K562 (cell line): ENCODE measurements around the gene DNAJC18. TPM values are rescaled to one million over a fixed set of nuclear protein-coding genes. Genes with fewer than 3 reads are reported as not detected.

Source experiments
- ATAC-seq: fragments of 200-7000 bp; cut with Tn5 transposase; 3 replicates; pipeline ENCODE4 v1.9.1; 2020; ENCODE audit warnings: moderate library complexity
- BruUV-seq: library from RNA; stranded (reverse); fragments of 400-500 nt; replicated peaks from 2 replicates; lab custom pipeline; 2021; lab: Mats Ljungman, UMichigan
- CTCF ChIA-PET: fragments of 300-600 bp; formaldehyde crosslinking; extraction: SDS; loops from one replicate; lab custom pipeline; 2021; ENCODE audit warnings: low intra/inter-chr PET ratio; lab: Yijun Ruan, JAX
- POLR2A ChIA-PET: fragments of 300-600, 350-650 bp; sonication (Branson Sonifier 250); formaldehyde crosslinking; extraction: SDS; loops from one replicate; lab custom pipeline; 2021; ENCODE audit warnings: antibody characterized with exemption, inconsistent platforms; lab: Yijun Ruan, JAX
- DNase-seq, 4 experiments: peaks; one replicate each; pipeline versions ENCODE4 v3.0.0 to v3.0.0-alpha.2; 2011 to 2018; ENCODE audit warnings: low spot score in 3 of 4, mixed read lengths in 3 of 4; ENCODE audit errors: extremely low read depth in 1 of 4
- FAIRE-seq: peaks from 2 replicates; lab custom pipeline; 2011; peaks lifted over from hg19 to GRCh38; lab: Jason Lieb, UNC
- H2AFZ ChIP-seq: 2 replicates; pipeline ENCODE4 v1.6.0; 2011; ENCODE audit warnings: low read depth, low read length, control low read depth, inconsistent platforms
- H3K27ac ChIP-seq: fragments of 200-600 bp; 3 replicates; pipeline ENCODE4 v1.8.0; 2011; ENCODE audit warnings: low read depth, mild to moderate bottlenecking, control low read depth, inconsistent platforms, low read length, moderate library complexity, mixed read lengths; ENCODE audit errors: extremely low read depth
- H3K27me3 ChIP-seq, 2 experiments: fragments of 300-600 bp in 1 of 2; 2 replicates in 1 of 2; 3 replicates in 1 of 2; pipeline versions ENCODE4 v1.6.0 to v1.8.0; 2011; ENCODE audit warnings: inconsistent platforms in 2 of 2, low read length in 2 of 2, mild to moderate bottlenecking in 1 of 2, mixed read lengths in 1 of 2, moderate library complexity in 1 of 2; ENCODE audit not compliant: control insufficient read depth in 2 of 2, insufficient read depth in 2 of 2
- H3K36me3 ChIP-seq: fragments of 300-600 bp; 3 replicates; pipeline ENCODE4 v1.8.0; 2011; ENCODE audit warnings: mild to moderate bottlenecking, low read length, inconsistent platforms; ENCODE audit not compliant: control insufficient read depth, insufficient read depth
- H3K4me1 ChIP-seq, 2 experiments: fragments of 200-600 bp in 1 of 2; replicated peaks in 1 of 2; 2 replicates in 1 of 2; 3 replicates in 1 of 2; pipeline versions ENCODE4 v1.5.1 to v1.8.0; 2011; ENCODE audit warnings: inconsistent platforms in 2 of 2, low read length in 2 of 2, mild to moderate bottlenecking in 1 of 2, mixed read lengths in 1 of 2, moderate library complexity in 1 of 2; ENCODE audit not compliant: control insufficient read depth in 2 of 2, insufficient read depth in 2 of 2
- H3K4me2 ChIP-seq: 2 replicates; pipeline ENCODE4 v1.6.1; 2011; ENCODE audit warnings: low read length, control low read depth, inconsistent platforms, mixed read lengths; ENCODE audit not compliant: insufficient read depth
- H3K4me3 ChIP-seq: fragments of 200-600 bp; sonication (generic), shearing (Covaris generic); 2 replicates; pipeline ENCODE4 v1.5.1; 2016; ENCODE audit warnings: control low read depth, inconsistent platforms
- H3K79me2 ChIP-seq: fragments of 200-600 bp; 3 replicates; pipeline ENCODE4 v1.8.0; 2011; ENCODE audit warnings: low read length, inconsistent platforms; ENCODE audit not compliant: control insufficient read depth, insufficient read depth
- H3K9ac ChIP-seq, 2 experiments: 2 replicates each; pipeline versions ENCODE4 v1.6.0 to v1.6.1; 2011; ENCODE audit warnings: low read depth in 2 of 2, low read length in 2 of 2, control low read depth in 1 of 2, inconsistent platforms in 1 of 2, mild to moderate bottlenecking in 1 of 2, mixed read lengths in 1 of 2; ENCODE audit not compliant: insufficient read depth in 1 of 2
- H3K9me1 ChIP-seq: one replicate; pipeline ENCODE4 v1.6.0; 2011; ENCODE audit warnings: inconsistent platforms, mild to moderate bottlenecking, low read length, moderate library complexity; ENCODE audit not compliant: control insufficient read depth, insufficient read depth
- H3K9me3 ChIP-seq: replicated peaks from 2 replicates; pipeline ENCODE4 v1.5.1; 2011; ENCODE audit warnings: low read depth, low read length, inconsistent platforms; ENCODE audit not compliant: control insufficient read depth, insufficient read depth
- H4K20me1 ChIP-seq: replicated peaks from 2 replicates; pipeline ENCODE4 v1.6.1; 2011; ENCODE audit warnings: low read length, inconsistent platforms, mixed read lengths; ENCODE audit not compliant: control insufficient read depth, insufficient read depth
- CEBPB ChIP-seq: fragments of 450-650 bp; IDR thresholded peaks from 2 replicates; pipeline ENCODE4 v1.6.1; 2016; ENCODE audit warnings: missing genetic modification characterization, missing compliant biosample characterization
- CEBPG ChIP-seq, 3 experiments: fragments of 200-800 bp in 1 of 3; sonication (Bioruptor generic) in 1 of 3; sonication (generic) in 1 of 3; formaldehyde crosslinking in 1 of 3; IDR thresholded peaks in 2 of 3; conservative IDR thresholded peaks in 1 of 3; 2 replicates each; pipeline versions ENCODE4 v1.6.1 to v1.8.0; 2016 to 2022; ENCODE audit warnings: missing compliant biosample characterization in 2 of 3, missing genetic modification characterization in 2 of 3, mild to moderate bottlenecking in 1 of 3, missing genetic modification reagents in 1 of 3
- NFRKB ChIP-seq: fragments of 450-650 bp; IDR thresholded peaks from 2 replicates; pipeline ENCODE4 v1.6.1; 2016; ENCODE audit warnings: low read depth
- NR3C1 ChIP-seq: sonication (generic); formaldehyde crosslinking; IDR thresholded peaks from 2 replicates; pipeline ENCODE4 v1.8.1; 2022; ENCODE audit warnings: missing genetic modification reagents
- ZC3H11A ChIP-seq: IDR thresholded peaks from 2 replicates; pipeline ENCODE4 v1.6.1; 2012; ENCODE audit warnings: low read depth, low read length, improper control_type of control experiment
- WGBS: fragments of 100-300 bp; shearing (Covaris generic); methylation state at CpG from one replicate; pipeline ENCODE4 v1.1.6; 2016; ENCODE audit warnings: low coverage, mixed read lengths; ENCODE audit not compliant: insufficient coverage; ENCODE audit errors: missing lambda C conversion rate; 5-methylcytosine and 5-hydroxymethylcytosine counted together
- in situ Hi-C: fragments of 300-500 bp; cut with MboI; formaldehyde crosslinking; loops from 4 replicates; pipeline ENCODE4 v1.15.0; 2018; ENCODE audit warnings: inconsistent platforms, mixed read lengths
- intact Hi-C: fragments of 100-400 bp; cut with micrococcal nuclease; formaldehyde crosslinking; loops from 2 replicates; pipeline ENCODE4 v1.14.2; 2022
- polyA plus RNA-seq, 8 experiments: library from polyadenylated mRNA; depleted of rRNA in 4 of 8; stranded (reverse) in 5 of 8; unstranded in 3 of 8; fragments of >200 nt; fragmentation: Nextera tagmentation in 2 of 8; fragmentation: Illumina TruSeq in 1 of 8; extraction: Ambion mirVana in 2 of 8; extraction: Trizol in 1 of 8; gene quantifications; 2 replicates each; pipeline versions ENCODE4 v1.2.1 to v1.2.3, GENCODE V29; 2011 to 2014; ENCODE audit warnings: inconsistent platforms in 1 of 8, missing spikeins in 1 of 8
- total RNA-seq, 7 experiments: library from RNA; depleted of rRNA in 6 of 7; stranded (reverse); fragments of >200 nt in 6 of 7; fragmentation: Illumina TruSeq in 2 of 7; extraction: Trizol in 2 of 7; gene quantifications; 2 replicates each; pipeline versions ENCODE4 v1.2.1 to v1.2.3, GENCODE V29; 2011 to 2021; ENCODE audit warnings: low replicate concordance in 1 of 7
- TF ChIP-seq, protein P1 (sequence below), 2 experiments: fragments of 450-650 bp in 1 of 2; sonication (generic) in 1 of 2; formaldehyde crosslinking in 1 of 2; IDR thresholded peaks in 1 of 2; conservative IDR thresholded peaks in 1 of 2; 2 replicates each; pipeline versions ENCODE4 v1.6.1 to v1.8.1; 2016 to 2023; ENCODE audit warnings: mild to moderate bottlenecking in 2 of 2, moderate library complexity in 2 of 2, inconsistent platforms in 1 of 2, missing genetic modification reagents in 1 of 2

DNAJC18 gene
- total and polyA plus RNA-seq, 9 of the 15 experiments (the other 6 are each of a cell fraction or from before 2014, with no cell fraction given), result 1.5 to 13.3 (median 7.5) TPM

DNA sequence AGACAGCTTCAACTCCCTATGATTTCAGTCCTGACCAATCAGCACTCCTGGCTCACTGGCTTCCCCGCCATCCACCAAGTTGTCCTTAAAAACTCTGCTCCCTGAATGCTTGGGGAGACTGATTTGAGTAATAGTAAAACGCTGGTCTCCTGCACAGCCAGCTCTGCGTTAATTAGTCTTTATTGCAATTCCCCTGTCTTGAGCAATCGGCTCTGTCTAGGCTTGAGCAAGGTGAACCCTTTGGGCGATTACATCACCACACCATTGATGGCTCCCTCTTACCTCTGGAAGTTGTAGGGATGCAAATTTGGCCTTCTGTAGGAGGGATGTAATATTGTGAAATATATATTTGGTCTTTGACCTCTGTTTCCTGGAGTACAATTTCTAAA is 53.3 kb downstream of the DNAJC18 start:
- Histone ChIP-seq H3K4me1 (peaks cover 26 to 55% of the 10 kb centered on the region in 2 experiments; a peak in 4 of 5 replicates), H3K9me3 (no peaks in the 10 kb centered on the region; the same call in 1 of the 2 replicates), H3K4me2 (no peak overlapping the region), H3K9ac (no peak overlapping the region), H3K27me3 (no peaks in the 10 kb centered on the region), H3K79me2 (no peaks in the 10 kb centered on the region), H3K27ac (no peak overlapping the region), H3K36me3 (no peaks in the 10 kb centered on the region), H4K20me1 (no peaks in the 10 kb centered on the region), H3K9me1 (no peaks in the 10 kb centered on the region), H3K4me3 (no peak overlapping the region), H2AFZ (peak overlapping the region; percentile 78; the same call in 1 of the 2 replicates)
- ChIA-PET POLR2A (interaction anchor here (0.5 to 1.6 kb wide), 5 partner anchors 11 to 264 kb away, joined by 3 to 5 read pairs (median 3); no protein-coding TSS in a partner anchor), CTCF (interaction anchor here (0.6 kb wide), 2 partner anchors 127 to 583 kb away, joined by 3 to 4 read pairs; no protein-coding TSS in a partner anchor)
- TF ChIP-seq CEBPG (CRISPR knock-in tag; IDR thresholded peaks at IDR 0.05) (no peak), CEBPG (tag; conservative IDR thresholded peaks at IDR 0.05 in 1 of 2, IDR thresholded peaks at IDR 0.05 in 1 of 2) (peak; percentile 54; a peak in 3 of 4 replicates), ZC3H11A (no peak), NFRKB (no peak), NR3C1 (no peak), CEBPB (tag) (peak; percentile 86)
- TF ChIP-seq, protein P1, sequence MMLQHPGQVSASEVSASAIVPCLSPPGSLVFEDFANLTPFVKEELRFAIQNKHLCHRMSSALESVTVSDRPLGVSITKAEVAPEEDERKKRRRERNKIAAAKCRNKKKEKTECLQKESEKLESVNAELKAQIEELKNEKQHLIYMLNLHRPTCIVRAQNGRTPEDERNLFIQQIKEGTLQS (IDR thresholded peaks at IDR 0.05), result 0 out of 2 replicates have a peak, but pooled peaks have one; percentile 32
- TF ChIP-seq, protein P1 (CRISPR knock-in tag; conservative IDR thresholded peaks at IDR 0.05), result no peak
- ATAC-seq, result no peak
- FAIRE-seq, result no peak
- no TSS peak for BruUV-seq
- intact Hi-C loops, result no loop called here
- in situ Hi-C loops, result no loop called here
- 57% methylated on average over 5 of the region's 5 CpGs for WGBS
- no peak for DNase-seq
